K562 (cell line): Measurements from ENCODE around the gene PRXL2A. TPM values are rescaled to one million over a fixed set of nuclear protein-coding genes. Genes with fewer than 3 reads are reported as not detected.

Source experiments
- CBX1 ChIP-seq: sonication (generic); IDR thresholded peaks from 2 replicates; pipeline ENCODE4 v1.6.1; 2016; ENCODE audit warnings: antibody characterized with exemption, low read depth, mild to moderate bottlenecking
- E2F8 ChIP-seq: fragments of 450-650 bp; IDR thresholded peaks from 2 replicates; pipeline ENCODE4 v1.7.1; 2018; ENCODE audit warnings: mild to moderate bottlenecking, low read depth; ENCODE audit not compliant: partially characterized antibody
- ELK1 ChIP-seq: sonication (generic); formaldehyde crosslinking; IDR thresholded peaks from 2 replicates; pipeline ENCODE4 v1.8.1; 2022; ENCODE audit warnings: missing genetic modification reagents
- JUNB ChIP-seq: fragments of 450-650 bp; formaldehyde crosslinking; conservative IDR thresholded peaks from 2 replicates; pipeline ENCODE4 v1.4.0; 2020; ENCODE audit warnings: mild to moderate bottlenecking
- MCM7 ChIP-seq, 2 experiments: fragments of 450-650 bp; IDR thresholded peaks; 2 replicates each; pipeline ENCODE4 v1.6.1; 2016 to 2018
- MLX ChIP-seq, 2 experiments: fragments of 450-650 bp in 1 of 2; sonication (generic) in 1 of 2; formaldehyde crosslinking; conservative IDR thresholded peaks; 2 replicates each; pipeline versions ENCODE4 v1.4.0 to v1.8.1; 2020 to 2022; ENCODE audit warnings: mild to moderate bottlenecking in 1 of 2, missing genetic modification reagents in 1 of 2
- TCF7 ChIP-seq: sonication (generic); IDR thresholded peaks from 2 replicates; pipeline ENCODE4 v1.6.1; 2016; ENCODE audit warnings: antibody characterized with exemption, borderline replicate concordance
- TRIM25 ChIP-seq: fragments of 450-650 bp; IDR thresholded peaks from 2 replicates; pipeline ENCODE4 v1.7.0; 2016; ENCODE audit warnings: borderline replicate concordance
- VEZF1 ChIP-seq: fragments of 200-800 bp; sonication (Bioruptor generic); IDR thresholded peaks from 2 replicates; pipeline ENCODE4 v1.6.1; 2017; ENCODE audit warnings: missing genetic modification characterization, missing compliant biosample characterization
- ZBTB8A ChIP-seq: fragments of 450-650 bp; IDR thresholded peaks from 2 replicates; pipeline ENCODE4 v1.6.1; 2018; ENCODE audit warnings: mild to moderate bottlenecking, moderate library complexity; ENCODE audit not compliant: partially characterized antibody
- ZC3H11A ChIP-seq: IDR thresholded peaks from 2 replicates; pipeline ENCODE4 v1.6.1; 2012; ENCODE audit warnings: low read depth, low read length, improper control_type of control experiment
- ZNF140 ChIP-seq: fragments of 250-450 bp; sonication (Bioruptor Pico); IDR thresholded peaks from 2 replicates; pipeline ENCODE4 v1.8.0; 2021; ENCODE audit warnings: moderate library complexity, mild to moderate bottlenecking, inconsistent platforms
- ZNF165 ChIP-seq: fragments of 250-450 bp; sonication (Bioruptor Pico); IDR thresholded peaks from 2 replicates; pipeline ENCODE4 v1.4.0; 2020; ENCODE audit warnings: borderline replicate concordance
- ZNF280A ChIP-seq: fragments of 450-650 bp; IDR thresholded peaks from 2 replicates; pipeline ENCODE4 v1.6.1; 2018; ENCODE audit warnings: mild to moderate bottlenecking, low read depth; ENCODE audit not compliant: partially characterized antibody
- ZNF436 ChIP-seq: fragments of 250-450, 450-650 bp; sonication (Bioruptor Pico); formaldehyde crosslinking; IDR thresholded peaks from 2 replicates; pipeline ENCODE4 v1.7.0; 2020; ENCODE audit warnings: mild to moderate bottlenecking
- ZNF668 ChIP-seq: fragments of 250-450 bp; sonication (Bioruptor Pico); IDR thresholded peaks from 2 replicates; pipeline ENCODE4 v1.8.0; 2022; ENCODE audit warnings: mild to moderate bottlenecking, inconsistent platforms
- ZNF717 ChIP-seq: fragments of 250-450 bp; sonication (Bioruptor Pico); IDR thresholded peaks from 2 replicates; pipeline ENCODE4 v1.5.0; 2021
- ZNF77 ChIP-seq: fragments of 250-450 bp; sonication (Bioruptor Pico); IDR thresholded peaks from 2 replicates; pipeline ENCODE4 v1.5.0; 2020
- polyA plus RNA-seq, 8 experiments: library from polyadenylated mRNA; depleted of rRNA in 4 of 8; stranded (reverse) in 5 of 8; unstranded in 3 of 8; fragments of >200 nt; fragmentation: Nextera tagmentation in 2 of 8; fragmentation: Illumina TruSeq in 1 of 8; extraction: Ambion mirVana in 2 of 8; extraction: Trizol in 1 of 8; gene quantifications; 2 replicates each; pipeline versions ENCODE4 v1.2.1 to v1.2.3, GENCODE V29; 2011 to 2014; ENCODE audit warnings: inconsistent platforms in 1 of 8, missing spikeins in 1 of 8
- total RNA-seq, 7 experiments: library from RNA; depleted of rRNA in 6 of 7; stranded (reverse); fragments of >200 nt in 6 of 7; fragmentation: Illumina TruSeq in 2 of 7; extraction: Trizol in 2 of 7; gene quantifications; 2 replicates each; pipeline versions ENCODE4 v1.2.1 to v1.2.3, GENCODE V29; 2011 to 2021; ENCODE audit warnings: low replicate concordance in 1 of 7

PRXL2A gene
- total and polyA plus RNA-seq, 9 of the 15 experiments (the other 6 are each of a cell fraction or from before 2014, with no cell fraction given), result 0.14 to 1.2 (median 0.75) TPM

- TF ChIP-seq ZNF165 (CRISPR knock-in tag) (no peak), TRIM25 (no peak), ZNF140 (CRISPR knock-in tag) (no peak), ZNF717 (CRISPR knock-in tag) (no peak), JUNB (CRISPR knock-in tag) (no peak), ZNF436 (CRISPR knock-in tag) (no peak), E2F8 (no peak), VEZF1 (CRISPR knock-in tag) (peak; percentile 80), ZBTB8A (no peak), CBX1 (peak; percentile 39; the same call in 1 of the 2 replicates), MCM7 (IDR thresholded peaks at IDR 0.05) (no peak), ZC3H11A (no peak), ZNF668 (no peak), ELK1 (CRISPR knock-in tag) (no peak), ZNF77 (CRISPR knock-in tag) (no peak), ZNF280A (no peak), TCF7 (no peak), MLX (CRISPR knock-in tag; conservative IDR thresholded peaks at IDR 0.05) (no peak)
These were observed 50.9 kb downstream of the PRXL2A start (continued) for GRCh38 chr10:80459047-80459865.
